ENCODE measurements around the gene CYP2D6.
A peak's percentile ranks its signal among the peaks of the same experiment; 100 is the strongest.
"Not testable (repeated sequence)": the region's sequence is repeated elsewhere in the genome, so short reads cannot be mapped to it uniquely, and the experiment has no call there.

The CYP2D6 gene

DNA sequence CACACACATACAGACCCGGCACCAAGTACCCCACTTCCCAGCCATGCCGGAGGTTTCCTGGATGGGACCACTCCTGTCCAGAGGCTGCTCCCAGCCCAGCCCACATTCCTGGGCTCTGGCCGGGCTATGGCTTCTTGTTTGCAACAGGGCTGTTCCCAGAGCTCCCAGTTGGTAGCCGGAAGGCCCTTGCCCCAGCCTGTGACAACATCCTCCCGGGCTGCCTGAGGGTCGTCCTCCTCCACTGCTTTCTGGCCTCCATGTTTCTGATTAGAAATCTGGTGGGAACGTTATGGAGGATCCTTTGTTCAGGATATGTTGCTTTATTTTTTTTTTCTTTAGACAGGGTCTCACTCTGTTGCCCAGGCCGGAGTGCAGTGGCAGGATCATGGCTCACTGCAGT is 952 bp upstream of the CYP2D6 start:
- no peak for DNase-seq

DNA sequence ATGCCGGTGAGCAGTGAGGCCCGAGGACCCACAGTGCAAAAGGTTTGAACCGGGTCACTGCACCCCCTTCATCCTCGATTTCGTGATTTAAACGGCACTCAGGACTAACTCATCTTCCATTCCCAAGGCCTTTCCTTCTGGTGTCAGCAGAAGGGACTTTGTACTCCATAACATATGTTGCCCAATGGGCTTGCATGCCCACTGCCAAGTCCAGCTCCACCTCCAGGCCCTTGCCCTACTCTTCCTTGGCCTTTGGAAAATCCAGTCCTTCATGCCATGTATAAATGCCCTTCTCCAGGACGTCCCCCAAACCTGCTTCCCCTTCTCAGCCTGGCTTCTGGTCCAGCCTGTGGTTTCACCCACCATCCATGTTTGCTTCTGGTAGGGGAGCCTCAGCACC is 428 bp downstream of the CYP2D6 start:
- not testable (repeated sequence) for DNase-seq

DNA sequence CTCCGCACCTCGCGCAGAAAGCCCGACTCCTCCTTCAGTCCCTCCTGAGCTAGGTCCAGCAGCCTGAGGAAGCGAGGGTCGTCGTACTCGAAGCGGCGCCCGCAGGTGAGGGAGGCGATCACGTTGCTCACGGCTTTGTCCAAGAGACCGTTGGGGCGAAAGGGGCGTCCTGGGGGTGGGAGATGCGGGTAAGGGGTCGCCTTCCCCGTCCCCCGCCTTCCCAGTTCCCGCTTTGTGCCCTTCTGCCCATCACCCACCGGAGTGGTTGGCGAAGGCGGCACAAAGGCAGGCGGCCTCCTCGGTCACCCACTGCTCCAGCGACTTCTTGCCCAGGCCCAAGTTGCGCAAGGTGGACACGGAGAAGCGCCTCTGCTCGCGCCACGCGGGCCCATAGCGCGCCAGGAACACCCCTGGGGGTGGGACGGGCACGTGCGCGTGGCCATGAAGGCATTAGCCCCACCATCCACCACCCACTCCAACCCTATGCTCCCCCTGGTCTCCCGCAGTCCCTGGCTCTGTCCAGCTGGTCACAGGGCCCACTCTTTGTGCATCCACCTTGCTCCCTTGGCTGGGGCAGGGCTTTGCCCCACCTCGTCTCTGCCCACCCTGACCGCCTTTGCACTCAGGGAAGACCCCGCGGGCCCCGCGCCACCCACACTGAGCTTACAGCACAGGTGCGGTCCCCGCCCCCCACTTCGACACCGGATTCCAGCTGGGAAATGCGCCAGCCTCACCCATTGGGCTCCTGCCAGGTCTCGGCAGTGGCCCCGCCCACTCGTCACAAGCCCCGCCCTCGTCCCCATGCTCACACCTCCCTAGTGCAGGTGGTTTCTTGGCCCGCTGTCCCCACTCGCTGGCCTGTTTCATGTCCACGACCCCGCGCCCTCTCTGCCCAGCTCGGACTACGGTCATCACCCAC is 1.6 kb downstream of the CYP2D6 start:
- not testable (repeated sequence) for DNase-seq

DNA sequence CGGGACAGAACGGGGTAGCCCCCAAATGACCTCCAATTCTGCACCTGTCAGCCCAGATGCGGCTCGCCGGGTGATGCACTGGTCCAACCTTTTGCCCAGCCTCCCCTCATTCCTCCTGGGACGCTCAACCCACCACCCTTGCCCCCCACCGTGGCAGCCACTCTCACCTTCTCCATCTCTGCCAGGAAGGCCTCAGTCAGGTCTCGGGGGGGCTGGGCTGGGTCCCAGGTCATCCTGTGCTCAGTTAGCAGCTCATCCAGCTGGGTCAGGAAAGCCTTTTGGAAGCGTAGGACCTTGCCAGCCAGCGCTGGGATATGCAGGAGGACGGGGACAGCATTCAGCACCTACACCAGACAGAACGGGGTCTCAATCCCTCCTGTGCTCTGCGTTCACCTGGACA is 2.6 kb downstream of the CYP2D6 start:
- DNase-seq, result not testable (repeated sequence)

DNA sequence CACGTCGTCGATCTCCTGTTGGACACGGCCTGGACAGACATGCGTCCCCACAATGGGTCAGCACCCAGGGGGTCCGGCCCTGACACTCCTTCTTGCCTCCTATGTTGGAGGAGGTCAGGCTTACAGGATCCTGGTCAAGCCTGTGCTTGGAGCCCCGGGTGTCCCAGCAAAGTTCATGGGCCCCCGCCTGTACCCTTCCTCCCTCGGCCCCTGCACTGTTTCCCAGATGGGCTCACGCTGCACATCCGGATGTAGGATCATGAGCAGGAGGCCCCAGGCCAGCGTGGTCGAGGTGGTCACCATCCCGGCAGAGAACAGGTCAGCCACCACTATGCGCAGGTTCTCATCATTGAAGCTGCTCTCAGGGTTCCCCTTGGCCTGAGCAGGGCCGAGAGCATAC is 3.0 kb downstream of the CYP2D6 start:
- DNase-seq, result no peak

DNA sequence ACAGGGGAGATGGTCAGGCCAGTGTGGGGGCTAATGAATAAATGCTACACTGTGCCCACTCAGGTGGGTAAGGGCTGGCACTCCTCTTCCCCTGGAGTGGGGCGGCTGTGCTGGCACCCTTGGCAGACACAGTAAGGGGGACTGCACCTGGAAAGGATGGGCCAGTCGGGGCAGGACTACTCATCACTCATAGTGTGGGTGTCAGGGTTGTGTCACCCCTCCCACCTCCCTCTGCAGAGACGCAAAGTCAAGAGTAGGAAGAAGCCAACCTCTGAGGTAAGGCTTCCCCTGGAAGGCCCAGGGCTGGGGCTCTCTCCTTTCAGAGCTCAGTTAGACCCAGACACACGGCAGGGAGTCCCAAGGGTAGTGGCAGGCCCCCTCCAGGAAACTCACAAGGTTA is 7.1 kb downstream of the CYP2D6 start:
- not testable (repeated sequence) for DNase-seq

DNA sequence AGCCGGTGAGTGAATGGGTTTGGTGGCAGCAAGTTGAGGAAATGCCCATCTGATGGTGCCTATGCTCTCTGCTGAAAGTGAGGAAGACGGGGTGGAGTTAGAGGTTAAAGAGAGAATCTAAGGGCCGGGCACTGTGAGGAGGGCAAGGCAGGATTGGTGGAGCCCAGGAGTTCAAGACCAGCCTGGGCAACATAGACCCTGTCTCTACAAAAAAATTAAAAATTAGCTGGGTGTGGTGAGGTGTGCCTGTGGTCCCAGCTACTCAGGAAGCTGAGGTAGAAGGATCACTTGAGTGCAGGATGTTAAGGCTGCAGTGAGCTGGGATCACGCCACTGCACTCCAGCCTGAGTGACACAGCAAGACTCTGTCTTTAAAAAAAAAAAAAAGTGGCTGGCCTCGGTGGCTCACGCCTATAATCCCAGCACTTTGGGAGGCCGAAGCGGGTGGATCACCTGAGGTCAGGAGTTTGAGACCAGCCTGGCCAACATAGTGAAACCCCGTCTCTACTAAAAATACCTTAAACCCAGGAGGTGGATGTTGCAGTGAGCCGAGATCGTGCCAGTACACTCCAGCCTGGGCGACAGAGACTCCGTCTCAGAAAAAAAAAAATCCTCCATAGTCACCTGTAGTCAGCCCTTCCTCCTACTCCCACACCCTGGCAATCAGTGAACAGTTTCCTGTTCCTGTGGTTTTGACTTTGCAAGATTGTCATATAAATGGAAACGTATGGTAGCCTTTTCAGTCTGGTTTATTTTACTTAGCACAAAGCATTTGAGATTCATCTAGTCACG is 10.2 kb downstream of the CYP2D6 start:
- DNase-seq, result peak; percentile 56

DNA sequence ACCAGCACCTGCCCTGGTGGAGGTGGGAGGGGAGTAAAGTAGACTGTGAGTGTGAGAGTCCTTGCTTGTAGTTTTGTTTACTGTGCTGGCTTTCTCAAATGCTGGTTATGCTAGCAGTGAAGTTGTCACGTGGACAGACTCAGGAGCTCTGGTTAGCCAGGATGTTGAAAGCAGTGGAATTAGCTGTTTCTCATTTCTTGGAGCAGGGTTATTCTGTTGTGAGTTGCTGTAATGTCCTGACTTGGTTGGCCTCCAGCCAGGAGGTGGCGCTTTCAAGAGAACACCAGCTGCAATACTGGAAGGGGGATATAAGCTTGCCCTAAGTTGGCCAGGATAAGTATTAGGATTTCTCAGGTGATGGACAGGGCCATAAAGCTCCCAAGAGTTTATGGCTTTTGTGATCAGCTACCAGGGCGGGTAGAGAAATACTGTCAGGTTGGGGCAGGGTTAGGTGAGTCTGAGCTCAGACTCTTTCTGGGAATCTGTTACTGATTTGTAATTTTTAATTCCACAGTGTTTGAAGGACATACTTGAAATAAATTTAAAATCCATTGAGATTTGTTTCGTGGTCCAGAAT is 13.7 kb downstream of the CYP2D6 start:
- DNase-seq, result no peak

DNA sequence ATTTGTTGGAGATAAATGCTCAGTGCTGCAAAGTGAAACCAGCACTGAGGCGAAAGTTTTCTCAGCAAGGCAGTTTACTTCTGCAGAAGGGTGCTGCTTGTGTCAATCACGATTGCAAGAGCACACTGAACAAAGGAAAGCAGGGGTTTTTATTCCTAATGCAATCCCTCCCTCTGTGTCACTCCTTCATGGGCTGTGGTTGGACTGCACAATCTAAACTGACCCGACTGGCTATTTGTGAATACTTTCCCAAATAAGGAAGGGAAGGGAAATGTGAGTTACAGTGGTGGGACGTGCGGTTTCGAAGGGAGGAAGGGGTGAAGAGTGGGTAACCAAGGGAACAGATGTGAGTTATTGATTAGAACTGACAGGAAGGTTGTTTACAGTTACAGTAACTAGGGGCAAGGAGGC is 15.2 kb downstream of the CYP2D6 start:
- DNase-seq, result not testable (repeated sequence)

DNA sequence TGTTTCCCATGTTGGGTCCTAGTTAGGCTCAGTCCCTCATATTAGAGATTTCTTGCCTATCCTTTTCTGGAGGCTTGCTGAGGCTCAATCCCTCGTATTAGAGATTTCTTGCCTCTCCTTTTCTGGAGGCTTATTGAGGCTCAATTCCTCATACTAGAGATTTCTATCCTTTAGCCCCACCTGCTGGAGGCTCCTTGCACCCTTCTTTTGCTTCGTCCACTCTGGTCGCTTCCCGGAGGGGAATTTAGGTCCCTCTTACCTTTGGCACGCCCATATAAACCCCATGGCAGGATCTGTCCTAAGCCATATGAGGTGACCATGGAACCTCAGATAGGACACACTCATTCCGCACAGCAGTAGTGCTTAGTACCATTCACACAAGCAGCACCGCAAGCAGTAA is 15.9 kb downstream of the CYP2D6 start:
- peak; percentile 51 for DNase-seq

DNA sequence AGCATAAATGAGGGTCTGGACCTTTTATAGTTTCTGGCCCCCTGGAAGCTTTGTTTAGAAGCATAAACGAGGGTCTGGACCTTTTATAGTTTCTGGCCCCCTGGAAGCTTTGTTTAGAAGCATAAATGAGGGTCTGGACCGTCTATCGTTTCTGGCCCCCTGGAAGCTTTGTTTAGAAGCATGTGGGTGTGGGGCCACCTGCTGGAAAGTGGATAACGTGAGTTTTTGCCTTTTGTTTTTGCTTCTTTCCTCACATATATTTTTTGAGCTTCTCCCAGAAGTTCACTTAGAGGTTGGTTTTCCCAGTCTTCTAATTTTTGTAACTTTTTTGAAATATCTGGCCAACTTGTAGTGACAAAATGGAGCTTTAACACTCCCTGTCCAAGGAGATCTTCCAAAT is 17.8 kb downstream of the CYP2D6 start:
- peak; percentile 62 for DNase-seq

DNA sequence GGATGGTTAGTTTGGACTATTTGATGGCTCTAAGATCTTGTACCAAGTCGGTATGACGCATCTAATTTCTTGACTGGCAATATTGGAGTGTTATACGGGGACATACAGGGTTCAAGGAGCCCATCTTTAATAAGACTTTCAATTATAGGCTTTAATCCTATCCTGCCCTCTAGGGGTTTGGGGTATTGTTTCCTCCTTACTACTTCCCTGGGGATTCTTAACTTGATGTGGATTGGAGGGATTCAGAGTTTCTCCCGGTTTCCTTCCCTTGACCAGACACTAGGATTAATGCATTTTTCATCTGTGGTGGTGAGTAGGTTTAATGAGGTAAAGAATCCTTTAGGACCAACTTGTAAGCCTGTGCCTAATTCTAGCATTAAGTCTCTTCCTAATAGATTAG is 18.8 kb downstream of the CYP2D6 start:
- DNase-seq, result no peak

DNA sequence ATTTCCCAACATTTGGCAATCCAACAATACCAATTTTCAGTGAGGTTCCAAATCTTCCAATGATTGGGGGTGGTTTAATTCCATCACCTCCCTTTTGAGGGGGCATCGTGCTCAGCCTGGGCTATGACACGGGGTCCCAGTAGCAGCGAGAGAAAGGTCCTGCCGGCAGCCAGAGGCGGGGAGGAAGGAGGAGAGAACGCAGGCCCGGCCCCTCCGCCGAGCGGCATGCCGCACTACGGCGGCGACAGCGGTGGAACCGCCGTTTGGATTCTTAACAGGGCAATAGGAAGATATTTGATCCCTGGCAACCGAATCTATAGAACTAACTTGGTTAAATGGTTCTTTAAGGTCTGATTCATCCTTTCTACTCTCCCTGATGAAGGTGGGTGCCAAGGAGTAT is 21.8 kb downstream of the CYP2D6 start:
- no peak for DNase-seq

DNA sequence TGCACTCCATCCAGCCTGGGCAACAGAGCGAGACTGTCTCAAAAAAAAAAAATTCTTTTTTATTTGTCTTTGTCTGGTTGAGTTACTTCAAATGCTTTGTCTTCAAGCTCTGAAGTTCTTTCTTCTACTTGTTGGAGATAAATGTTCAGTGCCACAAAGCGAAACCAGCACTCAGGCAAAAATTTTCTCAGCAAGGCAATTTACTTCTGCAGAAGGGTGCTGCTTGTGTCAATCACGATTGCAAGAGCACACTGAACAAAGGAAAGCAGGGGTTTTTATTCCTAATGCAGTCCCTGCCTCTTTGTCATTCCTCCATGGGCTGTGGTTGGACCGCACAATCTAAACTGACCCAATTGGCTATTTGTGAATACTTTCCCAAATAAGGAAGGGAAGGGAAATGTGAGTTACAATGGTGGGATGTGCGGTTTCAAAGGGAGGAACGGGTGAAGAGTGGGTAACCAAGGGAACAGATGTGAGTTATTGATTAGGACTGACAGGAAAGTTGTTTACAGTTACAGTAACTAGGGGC is 26.2 kb downstream of the CYP2D6 start:
- not testable (repeated sequence) for DNase-seq

DNA sequence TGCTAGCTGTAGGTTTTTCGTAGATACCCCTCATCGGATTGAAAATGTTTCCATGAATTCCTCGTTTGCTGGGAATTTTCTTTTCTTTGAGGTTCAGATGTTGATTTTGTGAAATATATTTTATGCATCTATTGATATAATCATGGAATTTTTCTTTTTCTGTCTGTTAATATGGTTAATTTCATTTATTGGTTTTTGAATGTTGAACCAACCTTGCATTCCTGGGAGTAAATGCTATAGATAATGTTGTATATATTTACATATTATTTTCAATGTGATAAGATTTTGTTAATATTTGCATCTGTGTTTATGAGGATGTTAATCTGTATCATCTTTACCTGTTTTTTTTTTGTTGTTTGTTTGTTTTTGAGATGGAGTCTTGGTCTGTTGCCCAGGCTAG is 29.4 kb downstream of the CYP2D6 start:
- no peak for DNase-seq

DNA sequence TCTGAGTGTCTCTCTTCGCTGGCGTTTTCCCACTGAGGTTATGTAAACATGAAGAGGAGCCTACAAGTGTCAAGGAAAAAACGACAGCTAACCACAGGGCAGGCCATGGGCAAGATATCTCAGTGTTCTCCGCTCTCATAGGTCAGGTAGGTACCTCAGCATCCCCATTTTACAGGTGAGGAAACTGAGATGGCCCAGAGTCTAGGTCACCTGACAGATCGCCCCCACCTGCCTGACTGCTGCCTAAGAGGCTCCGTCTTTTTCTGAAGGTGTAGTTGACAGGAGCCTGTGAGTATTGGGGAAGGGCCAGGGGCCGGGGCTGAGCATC is 39.2 kb downstream of the CYP2D6 start:
- no peak for DNase-seq

DNA sequence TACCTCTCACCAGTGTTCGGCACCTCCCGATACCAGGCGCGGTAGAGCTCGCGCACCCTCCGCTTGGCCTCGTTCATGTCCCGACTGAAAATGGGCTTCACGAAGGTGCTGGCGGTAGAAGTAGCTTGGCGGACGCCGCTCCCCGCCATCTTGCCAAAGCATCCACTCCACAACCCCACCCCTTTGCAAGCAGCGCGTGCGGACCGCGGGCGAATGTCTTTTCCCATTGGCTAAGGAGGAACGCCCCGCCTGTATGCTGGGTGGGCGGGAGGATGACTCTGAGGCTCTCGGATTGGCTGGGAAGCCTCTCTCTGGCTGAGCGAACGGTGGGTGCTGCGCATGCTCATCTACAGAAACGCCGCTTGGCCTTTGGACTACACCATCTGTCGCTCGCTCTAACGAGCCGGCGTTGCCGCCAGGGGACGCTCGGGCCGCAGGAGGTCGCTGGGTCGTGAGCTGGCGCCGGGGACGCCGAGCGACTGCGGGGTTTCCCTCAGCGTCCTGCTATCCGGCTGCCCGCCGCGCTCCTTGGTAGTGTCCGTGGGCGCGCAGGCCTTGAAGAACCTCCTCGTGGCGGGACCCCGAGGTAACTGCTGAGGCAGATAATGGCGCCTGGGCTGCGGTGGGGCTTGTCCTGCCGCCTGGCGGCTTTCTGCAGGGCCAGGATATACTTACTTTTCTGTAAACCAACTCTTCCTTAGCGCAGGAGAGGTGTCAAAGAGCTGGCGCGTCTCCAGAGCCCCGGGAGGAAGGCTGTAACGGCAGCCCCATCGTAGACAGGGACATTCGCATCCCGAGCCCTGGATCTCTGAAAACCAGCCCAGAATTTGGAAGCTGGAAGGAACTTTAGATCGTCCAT is 39.8 kb downstream of the CYP2D6 start, which contains the start of gene NDUFA6:
Gene NDUFA6, minus strand, starts transcription at position 177 of the 859 bp plus-strand sequence. Its CDS starts 28 bp downstream, at position 149.
- peak; percentile 100 for DNase-seq

DNA sequence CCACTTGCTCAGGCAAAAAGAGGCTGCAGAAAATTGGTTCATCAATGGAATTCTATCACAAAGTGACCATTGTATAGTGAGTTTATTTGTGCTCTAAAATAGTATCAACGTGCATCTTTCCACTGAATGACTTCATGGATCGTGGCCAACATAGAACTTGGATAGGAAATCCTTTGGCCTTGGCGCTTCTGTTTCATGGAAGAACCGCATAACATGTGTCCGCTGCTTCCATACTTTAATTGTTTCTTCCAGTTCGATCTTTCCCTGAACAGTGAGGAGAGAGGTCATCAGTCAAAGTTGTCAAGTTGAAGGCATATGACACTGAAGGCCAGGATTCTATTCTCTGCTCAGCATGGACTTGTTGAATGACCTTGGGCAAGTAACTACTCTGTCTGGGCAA is 44.6 kb downstream of the CYP2D6 start:
- no peak for DNase-seq

DNA sequence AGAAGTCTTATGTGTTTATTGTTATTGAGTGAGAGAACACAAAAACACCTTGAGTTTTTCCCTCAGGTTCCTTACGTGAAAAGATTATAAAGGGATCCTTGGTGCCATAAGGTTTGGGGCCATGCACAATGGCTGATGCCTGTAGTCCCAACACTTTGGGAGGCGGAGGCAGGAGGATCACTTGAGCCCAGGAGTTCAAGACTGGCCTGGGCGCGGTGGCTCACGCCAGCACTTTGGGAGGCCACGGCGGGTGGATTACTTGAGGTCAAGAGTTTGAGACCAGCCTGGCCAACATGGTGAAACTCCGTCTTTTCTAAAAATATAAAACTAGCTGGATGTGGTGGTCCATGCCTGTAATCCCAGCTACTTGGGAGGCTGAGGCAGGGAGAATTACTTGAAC is 45.7 kb downstream of the CYP2D6 start:
- no peak for DNase-seq

DNA sequence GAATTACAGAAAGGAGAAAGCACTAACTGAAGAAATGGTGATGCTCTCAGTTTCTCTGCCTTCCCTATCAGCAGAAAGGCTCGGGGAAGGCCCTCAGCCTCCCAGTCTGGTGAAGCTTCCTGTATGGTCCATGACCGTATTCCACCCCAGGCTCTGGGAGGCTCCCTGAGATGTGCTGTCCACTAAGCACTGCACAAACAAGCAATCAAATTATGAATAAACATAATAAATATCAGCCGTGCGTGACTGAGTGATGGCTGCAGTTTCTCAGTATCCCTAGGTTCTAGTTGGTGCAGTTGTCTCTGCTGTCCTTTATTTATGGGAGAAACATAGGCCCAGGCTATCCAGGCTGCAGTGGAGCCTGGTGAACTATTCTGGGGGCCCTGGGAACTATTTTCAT is 47.5 kb downstream of the CYP2D6 start:
- no peak for DNase-seq

DNA sequence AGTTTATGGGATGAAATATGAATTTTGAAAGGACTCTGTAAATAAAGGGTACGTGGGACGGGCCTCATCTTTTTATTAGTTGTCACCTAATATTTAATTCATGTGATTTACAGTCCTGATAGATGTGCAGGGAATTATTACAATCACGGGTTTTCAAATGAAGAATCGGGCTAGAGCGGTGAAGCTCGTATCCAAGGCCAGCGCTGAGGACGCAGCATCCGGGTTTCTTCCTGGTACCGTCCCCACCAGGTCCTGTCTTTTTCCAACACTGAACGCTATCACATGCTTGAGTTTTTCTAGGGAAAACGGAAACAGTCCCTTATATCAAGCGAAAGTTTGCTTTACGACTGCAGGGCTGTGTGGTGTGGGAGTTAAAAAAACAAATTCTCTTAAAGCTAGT is 50.3 kb downstream of the CYP2D6 start:
- peak; percentile 35 for DNase-seq

All from hematopoietic multipotent progenitor cell treated with erythropoietin and hydrocortisone succinate and interleukin-3 and kit ligand, for 4 days (in vitro differentiated cells).